ENCODE results near the gene KLF5.

The KLF5 gene

DNA sequence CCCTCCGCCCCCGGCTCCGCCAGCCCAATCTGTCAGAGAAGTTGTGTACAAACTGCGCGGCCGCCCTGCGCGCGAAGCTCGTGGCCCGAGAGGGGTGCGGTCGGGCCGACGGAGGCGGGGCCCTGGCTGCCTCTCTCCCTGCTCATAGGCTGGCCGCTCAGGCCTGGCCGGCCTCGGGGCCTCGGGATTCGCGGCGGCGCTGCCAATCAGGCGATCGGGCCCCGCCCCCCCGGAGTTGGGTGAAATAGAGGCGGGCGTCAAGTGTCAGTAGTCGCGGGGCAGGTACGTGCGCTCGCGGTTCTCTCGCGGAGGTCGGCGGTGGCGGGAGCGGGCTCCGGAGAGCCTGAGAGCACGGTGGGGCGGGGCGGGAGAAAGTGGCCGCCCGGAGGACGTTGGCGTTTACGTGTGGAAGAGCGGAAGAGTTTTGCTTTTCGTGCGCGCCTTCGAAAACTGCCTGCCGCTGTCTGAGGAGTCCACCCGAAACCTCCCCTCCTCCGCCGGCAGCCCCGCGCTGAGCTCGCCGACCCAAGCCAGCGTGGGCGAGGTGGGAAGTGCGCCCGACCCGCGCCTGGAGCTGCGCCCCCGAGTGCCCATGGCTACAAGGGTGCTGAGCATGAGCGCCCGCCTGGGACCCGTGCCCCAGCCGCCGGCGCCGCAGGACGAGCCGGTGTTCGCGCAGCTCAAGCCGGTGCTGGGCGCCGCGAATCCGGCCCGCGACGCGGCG, at the start of gene KLF5:
KLF5 (plus strand) TSS at position 270 of the 724 bp plus-strand sequence; CDS start at position 593, 323 bp downstream.
- no peaks in the 10 kb centered on the region for H3K36me3 ChIP-seq
- H3K4me3 ChIP-seq, result peak within 1 kb of the TSS; percentile 62 to 79 (median 72)
- peak within 1 kb of the TSS; percentile 46 to 78 (median 65); a peak in 21 of 22 replicates for H3K9ac ChIP-seq
- peaks cover 52 to 71% (median 68%) of the 10 kb centered on the region in 11 experiments for H3K27me3 ChIP-seq
- peaks cover 0 to 16% (median 9%) of the 10 kb centered on the region in 10 experiments; a peak in 10 of 20 replicates for H3K4me1 ChIP-seq
- peaks cover 0 to 18% (median 7%) of the 10 kb centered on the region in 11 experiments; a peak in 10 of 22 replicates for H4K20me1 ChIP-seq
- peak within 1 kb of the TSS in 6 of 11 experiments; percentile 7 to 46 (median 38); a peak in 7 of 22 replicates for H3K27ac ChIP-seq
- peak within 1 kb of the TSS; percentile 86 to 100 (median 97) for H3K4me2 ChIP-seq
- no peak for TF ChIP-seq Cebpa-rat (IDR thresholded peaks at IDR 0.05)
- H3K9me3 ChIP-seq (replicated peaks in 1 of 11), result no peaks in the 10 kb centered on the region

DNA sequence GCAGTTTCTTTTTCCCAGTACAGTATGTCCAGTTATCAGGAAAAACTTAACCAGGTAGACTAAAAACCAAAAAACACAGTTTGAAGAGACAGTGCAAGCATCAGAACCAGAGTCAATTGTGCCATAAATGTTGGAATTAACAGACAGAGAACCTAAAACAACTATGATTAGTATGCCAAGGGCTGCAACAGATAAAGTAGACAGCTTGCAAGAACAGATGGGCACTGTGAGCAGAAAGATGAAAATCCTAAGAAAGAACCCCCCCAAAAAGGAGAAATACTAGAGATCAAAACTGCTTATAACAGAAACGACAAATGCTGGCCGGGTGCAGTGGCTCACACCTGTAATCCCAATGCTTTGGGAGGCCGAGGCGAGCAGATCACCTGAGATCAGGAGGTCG, 47.1 kb upstream of the KLF5 start:
- Histone ChIP-seq H3K9me3 (replicated peaks in 1 of 11) (peaks cover 0 to 6% (median 0%) of the 10 kb centered on the region in 11 experiments; a peak in 1 of 22 replicates), H3K4me1 (no peaks in the 10 kb centered on the region), H4K20me1 (no peaks in the 10 kb centered on the region), H3K4me3 (no peak overlapping the region), H3K27ac (no peak overlapping the region), H3K27me3 (no peaks in the 10 kb centered on the region), H3K9ac (no peak overlapping the region), H3K36me3 (peaks cover 20 to 79% (median 42%) of the 10 kb centered on the region in 11 experiments; a peak in 21 of 22 replicates), H3K4me2 (no peak overlapping the region)
- no peak for TF ChIP-seq Cebpa-rat (IDR thresholded peaks at IDR 0.05)

DNA sequence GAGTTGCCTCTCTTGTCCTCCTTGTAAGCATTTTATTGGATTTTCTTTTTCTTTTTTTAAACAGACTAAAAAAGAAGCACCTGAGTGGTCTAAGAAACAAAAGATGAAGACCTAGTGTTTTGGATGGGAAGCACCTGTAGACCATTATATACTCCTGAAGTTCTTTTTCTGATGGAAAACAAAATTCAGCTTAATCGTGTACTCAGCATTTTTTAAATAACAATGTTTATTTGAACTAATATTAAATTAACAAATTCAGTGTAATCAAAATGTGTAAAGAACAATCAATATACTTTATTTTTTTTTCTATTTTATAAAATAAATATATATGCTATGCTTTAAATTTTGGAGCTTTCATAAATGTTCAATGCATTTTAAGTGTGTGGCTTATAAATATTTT, 43.0 kb upstream of the KLF5 start:
- no peaks in the 10 kb centered on the region for H3K4me1 ChIP-seq
- peaks cover 0 to 6% (median 0%) of the 10 kb centered on the region in 11 experiments; a peak in 1 of 22 replicates for H3K9me3 ChIP-seq (replicated peaks in 1 of 11)
- no peak overlapping the region for H3K27ac ChIP-seq
- H3K4me2 ChIP-seq, result no peak overlapping the region
- no peak overlapping the region for H3K4me3 ChIP-seq
- H3K9ac ChIP-seq, result no peak overlapping the region
- H3K27me3 ChIP-seq, result no peaks in the 10 kb centered on the region
- H4K20me1 ChIP-seq, result no peaks in the 10 kb centered on the region
- peaks cover 11 to 81% (median 40%) of the 10 kb centered on the region in 11 experiments; a peak in 20 of 22 replicates for H3K36me3 ChIP-seq
- TF ChIP-seq Cebpa-rat (IDR thresholded peaks at IDR 0.05), result no peak

DNA sequence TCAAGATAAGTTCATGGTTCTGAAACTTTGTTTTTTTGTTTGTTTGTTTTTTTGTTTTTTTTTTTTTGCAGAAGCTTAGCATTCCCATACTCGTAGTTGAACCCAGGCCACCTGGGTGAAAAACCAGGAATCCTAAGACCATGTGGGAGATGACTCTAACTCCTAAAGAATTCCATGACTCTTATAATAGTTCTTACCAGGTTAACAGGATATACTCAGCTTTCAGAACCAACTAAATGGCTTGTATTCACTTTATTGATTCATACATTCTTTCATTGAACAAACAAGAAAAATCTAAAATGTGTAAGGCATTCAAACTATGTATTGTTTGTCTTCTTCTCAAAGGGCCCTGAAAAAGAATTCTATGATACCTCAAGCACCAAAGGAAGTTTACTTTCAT, 40.5 kb upstream of the KLF5 start:
- Histone ChIP-seq H3K4me1 (no peaks in the 10 kb centered on the region), H3K36me3 (peaks cover 5 to 63% (median 31%) of the 10 kb centered on the region in 11 experiments; a peak in 20 of 22 replicates), H3K9me3 (replicated peaks in 1 of 11) (no peaks in the 10 kb centered on the region), H4K20me1 (no peaks in the 10 kb centered on the region), H3K27ac (no peak overlapping the region), H3K9ac (no peak overlapping the region), H3K27me3 (no peaks in the 10 kb centered on the region), H3K4me2 (no peak overlapping the region), H3K4me3 (no peak overlapping the region)
- TF ChIP-seq Cebpa-rat (IDR thresholded peaks at IDR 0.05), result no peak

DNA sequence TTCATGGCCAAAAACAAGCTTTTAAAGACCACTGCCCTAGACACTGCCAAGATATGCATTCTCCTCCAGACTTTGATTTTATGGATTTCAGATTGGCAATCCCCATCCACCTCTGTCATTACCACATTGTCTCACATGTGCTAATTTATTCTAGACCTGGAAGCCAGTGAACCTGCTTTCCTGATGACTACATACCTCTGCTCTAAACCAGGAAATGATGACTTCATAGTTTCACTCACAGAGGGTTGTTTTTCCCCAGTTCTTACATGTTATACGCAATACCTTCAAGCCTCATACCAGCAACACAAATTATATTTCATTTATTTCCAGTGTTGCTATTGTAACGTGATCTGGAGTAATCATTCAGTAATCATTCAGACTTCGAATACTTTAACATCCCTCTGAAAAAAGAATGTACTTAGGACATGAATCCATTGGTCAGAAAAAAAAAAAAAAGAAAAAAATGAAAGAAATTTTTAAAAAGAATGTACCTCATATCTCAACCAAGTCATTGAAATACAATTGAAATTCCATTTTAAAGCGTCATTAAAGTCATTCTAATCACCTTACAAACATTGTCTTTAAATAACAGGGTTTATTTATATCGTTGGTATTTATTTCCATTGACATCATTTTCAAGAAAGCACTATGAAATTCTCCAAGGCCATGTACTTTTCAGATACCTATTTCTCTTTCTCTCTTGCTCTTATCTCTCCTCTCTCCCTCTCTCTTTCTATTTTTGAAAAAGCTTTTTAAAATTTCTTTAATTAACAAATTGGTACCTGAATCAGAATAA, 33.4 kb upstream of the KLF5 start:
- H4K20me1 ChIP-seq, result no peaks in the 10 kb centered on the region
- H3K9ac ChIP-seq, result no peak overlapping the region
- peaks cover 0 to 4% (median 0%) of the 10 kb centered on the region in 11 experiments; a peak in 2 of 22 replicates for H3K36me3 ChIP-seq
- no peak for TF ChIP-seq Cebpa-rat (IDR thresholded peaks at IDR 0.05)
- no peaks in the 10 kb centered on the region for H3K27me3 ChIP-seq
- H3K27ac ChIP-seq, result no peak overlapping the region
- H3K4me1 ChIP-seq, result no peaks in the 10 kb centered on the region
- no peak overlapping the region for H3K4me2 ChIP-seq
- no peaks in the 10 kb centered on the region for H3K9me3 ChIP-seq (replicated peaks in 1 of 11)
- H3K4me3 ChIP-seq, result no peak overlapping the region

DNA sequence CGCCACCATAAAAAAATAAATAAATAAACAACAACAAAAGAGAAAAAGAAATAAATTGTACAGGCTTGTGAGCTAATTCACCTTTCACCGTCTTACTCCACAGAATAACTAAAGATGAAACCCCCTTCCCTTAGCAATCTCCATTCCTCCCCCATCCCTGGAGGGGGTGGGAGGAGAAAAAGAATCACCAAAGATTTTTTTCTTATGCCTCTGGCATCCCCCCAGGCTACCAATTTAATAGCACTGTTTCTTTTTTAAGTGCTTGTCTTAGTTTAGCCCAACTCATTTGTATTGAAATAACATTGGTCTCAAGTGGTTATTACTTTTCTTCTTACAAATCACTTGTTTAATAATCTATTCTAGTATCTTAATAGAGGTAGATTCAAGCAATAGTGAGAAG, 23.9 kb upstream of the KLF5 start:
- H3K4me1 ChIP-seq, result no peaks in the 10 kb centered on the region
- H3K36me3 ChIP-seq, result no peaks in the 10 kb centered on the region
- H3K9ac ChIP-seq, result no peak overlapping the region
- no peak for TF ChIP-seq Cebpa-rat (IDR thresholded peaks at IDR 0.05)
- H3K4me3 ChIP-seq, result no peak overlapping the region
- no peak overlapping the region for H3K27ac ChIP-seq
- no peaks in the 10 kb centered on the region for H3K9me3 ChIP-seq (replicated peaks in 1 of 11)
- no peaks in the 10 kb centered on the region for H3K27me3 ChIP-seq
- no peak overlapping the region for H3K4me2 ChIP-seq
- H4K20me1 ChIP-seq, result no peaks in the 10 kb centered on the region

DNA sequence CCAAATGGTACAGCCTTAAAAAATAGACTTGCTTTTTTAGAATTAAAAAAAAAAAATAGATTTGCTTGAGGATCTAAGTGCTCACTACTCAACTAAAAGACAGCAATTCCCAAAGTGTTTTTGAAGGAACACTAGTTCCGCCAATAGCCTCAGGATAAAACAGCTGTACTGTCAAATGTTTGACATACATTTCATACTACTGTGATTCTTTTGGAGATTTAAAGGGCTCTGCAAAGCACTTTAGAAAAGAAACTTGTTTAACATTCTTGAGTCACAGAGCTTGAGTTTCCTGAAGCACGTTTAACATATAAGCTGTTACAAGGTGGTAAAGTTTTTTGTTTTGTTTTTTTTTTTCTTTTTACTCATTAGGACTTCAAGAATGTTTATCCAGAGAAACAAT, 23.1 kb upstream of the KLF5 start:
- no peaks in the 10 kb centered on the region for H4K20me1 ChIP-seq
- no peaks in the 10 kb centered on the region for H3K27me3 ChIP-seq
- H3K9ac ChIP-seq, result no peak overlapping the region
- no peak overlapping the region for H3K4me3 ChIP-seq
- no peak for TF ChIP-seq Cebpa-rat (IDR thresholded peaks at IDR 0.05)
- H3K9me3 ChIP-seq (replicated peaks in 1 of 11), result no peaks in the 10 kb centered on the region
- H3K27ac ChIP-seq, result no peak overlapping the region
- no peak overlapping the region for H3K4me2 ChIP-seq
- H3K36me3 ChIP-seq, result no peaks in the 10 kb centered on the region
- H3K4me1 ChIP-seq, result no peaks in the 10 kb centered on the region

DNA sequence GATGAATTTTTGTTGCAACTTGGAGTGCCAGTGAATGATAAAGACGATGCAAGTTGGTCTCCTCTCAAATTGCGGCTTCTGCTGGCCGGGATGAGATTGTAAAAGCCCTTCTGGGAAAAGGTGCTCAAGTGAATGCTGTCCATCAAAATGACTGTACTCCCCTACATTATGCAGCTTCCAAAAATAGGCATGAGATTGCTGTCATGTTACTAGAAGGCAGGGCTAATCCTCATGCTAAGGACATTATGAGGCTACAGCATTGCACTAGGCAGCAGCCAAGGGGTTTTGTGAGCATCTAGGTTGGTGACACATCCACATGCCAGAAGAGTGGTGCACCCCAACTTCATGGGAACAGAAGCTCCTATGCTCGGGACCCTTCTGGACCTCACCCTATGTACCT, 22.2 kb upstream of the KLF5 start:
- Histone ChIP-seq H3K9me3 (replicated peaks in 1 of 11) (no peaks in the 10 kb centered on the region), H4K20me1 (no peaks in the 10 kb centered on the region), H3K27ac (no peak overlapping the region), H3K27me3 (no peaks in the 10 kb centered on the region), H3K4me3 (no peak overlapping the region), H3K36me3 (no peaks in the 10 kb centered on the region), H3K4me2 (no peak overlapping the region), H3K4me1 (no peaks in the 10 kb centered on the region), H3K9ac (no peak overlapping the region)
- no peak for TF ChIP-seq Cebpa-rat (IDR thresholded peaks at IDR 0.05)

DNA sequence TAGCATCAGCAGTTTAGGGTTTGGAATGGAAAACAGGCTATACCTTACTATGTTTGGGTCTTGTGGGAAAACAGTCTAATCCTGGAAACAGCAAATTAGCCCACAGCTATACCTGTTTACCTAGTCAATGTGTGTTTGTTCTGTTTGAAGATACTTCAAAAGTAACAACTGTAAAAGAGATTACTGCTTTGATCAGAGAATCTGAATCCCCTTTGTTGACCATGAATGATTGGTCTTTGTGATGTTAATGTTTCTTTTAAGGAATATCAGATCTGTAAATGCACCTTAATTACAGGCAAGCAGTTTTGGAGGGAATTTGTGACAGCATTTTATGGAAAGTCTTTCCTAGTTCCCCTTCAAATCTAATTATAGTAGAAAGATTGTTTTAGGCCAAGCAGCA, 20.7 kb upstream of the KLF5 start:
- H4K20me1 ChIP-seq, result no peaks in the 10 kb centered on the region
- no peak for TF ChIP-seq Cebpa-rat (IDR thresholded peaks at IDR 0.05)
- H3K9ac ChIP-seq, result no peak overlapping the region
- H3K9me3 ChIP-seq (replicated peaks in 1 of 11), result no peaks in the 10 kb centered on the region
- H3K36me3 ChIP-seq, result no peaks in the 10 kb centered on the region
- H3K4me3 ChIP-seq, result no peak overlapping the region
- no peak overlapping the region for H3K4me2 ChIP-seq
- H3K27ac ChIP-seq, result no peak overlapping the region
- H3K4me1 ChIP-seq, result no peaks in the 10 kb centered on the region
- H3K27me3 ChIP-seq, result no peaks in the 10 kb centered on the region
